Tongue (tissue), 2 donors: Measurements from ENCODE around the gene MOK. TPM values are rescaled to one million over a fixed set of nuclear protein-coding genes. Genes with fewer than 3 reads are reported as not detected.
"Not testable (repeated sequence)": the region's sequence is repeated elsewhere in the genome, so short reads cannot be mapped to it uniquely, and the experiment has no call there.

Source experiments
- DNase-seq: peaks from one replicate; pipeline ENCODE4 v3.0.0-alpha.2; 2015
- total RNA-seq: library from RNA; depleted of rRNA; stranded (reverse); fragments of >200 nt; gene quantifications from one replicate; pipeline ENCODE4 v1.2.3, GENCODE V29; 2014

The MOK gene
- total RNA-seq: 14.2 TPM

DNA sequence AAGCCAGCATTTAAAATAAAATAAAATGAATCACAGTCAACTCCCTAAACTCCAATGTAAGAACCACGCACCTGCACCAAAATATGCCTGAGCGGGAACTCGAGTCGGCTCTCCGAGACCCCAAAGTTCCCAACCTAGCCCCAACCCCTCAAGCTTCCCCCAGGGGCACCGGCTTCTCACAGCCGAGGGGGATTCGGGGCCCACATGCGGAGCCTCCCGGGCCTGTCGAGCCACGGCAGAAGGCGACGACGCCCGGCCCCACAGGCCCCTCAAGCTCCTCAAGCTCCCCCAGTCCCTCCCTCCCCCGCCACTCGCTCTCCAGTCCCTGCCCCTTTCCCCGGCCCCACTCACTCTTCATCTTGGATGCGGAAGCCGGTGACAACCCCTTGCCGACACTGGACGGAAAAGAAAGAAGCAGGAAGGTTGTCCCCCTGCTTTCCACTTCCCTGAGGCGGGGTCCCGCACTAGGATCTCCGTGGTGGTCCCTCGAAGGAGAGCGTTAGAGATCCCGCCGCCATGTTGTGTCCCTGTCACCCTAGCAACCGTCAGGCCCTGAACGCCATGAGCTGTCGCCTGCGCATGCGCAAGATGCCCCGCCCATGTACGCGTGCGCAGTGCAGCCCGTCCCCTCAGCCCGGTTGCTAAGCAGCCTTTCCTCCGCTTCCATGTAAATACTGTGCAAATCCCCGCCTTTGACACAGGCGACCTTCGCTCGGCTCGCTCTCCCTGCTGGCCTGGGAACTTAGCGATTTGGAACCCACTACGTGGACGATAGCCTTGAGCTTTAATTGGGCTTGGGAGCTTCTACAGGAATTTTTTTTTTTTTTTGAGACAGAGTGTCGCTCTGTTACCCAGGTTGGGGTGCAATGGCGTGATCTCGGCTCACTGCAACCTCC is at the start of gene MOK:
Gene MOK (minus strand): TSS at position 554 of the 896 bp plus-strand sequence. CDS start 196 bp downstream, at position 358.
- DNase-seq: peak; percentile 99

DNA sequence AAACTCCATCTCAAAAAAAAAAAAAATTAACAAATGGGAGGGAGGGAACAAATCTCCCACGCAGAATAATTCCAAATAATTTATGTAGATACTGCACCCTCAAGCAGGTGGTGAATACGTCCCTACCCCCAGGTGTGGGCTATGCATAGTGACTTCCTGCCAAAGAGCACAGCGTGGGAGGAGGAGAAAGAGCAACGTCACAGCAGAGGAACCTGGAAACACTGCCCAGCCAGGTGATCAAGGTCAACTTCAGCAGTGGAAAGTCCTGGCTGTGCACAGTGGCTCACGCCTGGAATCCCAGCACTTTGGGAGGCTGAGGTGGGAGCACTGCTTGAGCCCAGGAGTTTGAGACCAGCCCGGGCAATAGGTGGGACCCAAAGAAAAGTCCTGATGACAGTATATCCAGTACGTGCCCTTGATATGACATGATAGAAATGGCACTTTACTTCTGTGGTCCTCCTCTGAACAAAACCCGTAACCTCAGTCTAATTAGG is 48.2 kb upstream of the MOK start:
- DNase-seq: no peak

DNA sequence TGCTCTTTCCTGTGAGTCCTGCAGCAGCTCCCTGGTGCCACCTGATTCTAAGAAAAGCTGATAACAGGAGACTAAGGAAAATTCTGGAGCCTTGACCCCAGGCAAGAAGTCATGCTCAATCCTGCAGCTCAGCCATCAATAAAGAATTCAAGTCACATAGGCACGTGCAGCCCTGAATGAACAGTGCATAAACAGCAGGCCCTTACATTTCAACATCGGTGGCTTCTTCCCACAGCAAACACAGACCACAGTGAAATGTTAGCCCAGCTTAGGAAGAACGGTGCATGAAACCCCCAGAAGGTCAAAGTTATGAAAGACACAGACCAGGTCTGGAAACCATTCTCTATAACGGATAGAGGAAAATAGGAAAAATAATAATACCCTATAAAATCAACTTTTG is 47.2 kb upstream of the MOK start:
- DNase-seq: no peak

- not testable (repeated sequence) for DNase-seq
Measured at GRCh38 chr14:102351593-102351992, 46.6 kb upstream of the MOK start.

DNA sequence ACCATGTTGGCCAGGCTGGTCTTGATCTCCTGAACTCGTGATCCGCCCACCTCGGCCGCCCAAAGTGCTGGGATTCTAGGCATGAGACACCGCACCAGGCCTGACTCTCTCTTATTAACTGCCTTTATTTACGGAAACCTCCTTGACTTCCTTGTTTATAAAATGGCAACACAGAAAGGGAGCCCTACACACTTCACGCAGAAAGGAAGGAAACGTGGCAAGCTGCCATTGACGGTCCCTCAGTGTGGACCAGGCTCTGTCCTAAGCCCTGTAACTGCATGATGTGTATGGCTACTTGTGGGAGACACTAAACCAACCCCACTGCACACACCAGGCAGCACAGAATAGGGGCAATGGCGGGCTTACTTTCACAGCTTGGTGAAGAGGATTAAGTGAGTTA is 46.1 kb upstream of the MOK start:
- DNase-seq: no peak

DNA sequence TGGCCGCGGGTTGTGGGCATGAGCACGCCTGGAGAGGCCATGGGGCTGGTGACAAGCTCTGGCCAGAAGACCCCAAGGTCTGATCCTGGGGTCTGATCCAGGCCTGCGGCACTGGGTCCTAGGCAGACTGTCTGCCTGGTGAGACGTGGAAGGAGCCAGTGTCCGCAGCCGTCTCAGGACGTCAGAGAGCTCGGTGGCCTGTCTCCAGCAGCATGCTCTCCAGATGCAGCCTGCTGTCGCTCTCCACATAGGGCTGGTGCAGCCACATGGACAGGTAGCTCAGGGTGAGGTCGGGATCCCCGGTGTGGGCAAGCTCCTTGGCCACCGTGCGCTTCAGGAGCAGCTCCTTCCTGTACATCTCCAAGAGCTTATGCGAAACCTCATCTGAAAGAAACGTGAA is 43.4 kb upstream of the MOK start:
- DNase-seq: no peak

- DNase-seq: no peak
Measured at GRCh38 chr14:102346645-102347044, 41.7 kb upstream of the MOK start.

GRCh38 chr14:102345232-102345631 is 40.3 kb upstream of the MOK start:
- no peak for DNase-seq

- DNase-seq: no peak
Measured at GRCh38 chr14:102344485-102344884, 39.5 kb upstream of the MOK start.

DNA sequence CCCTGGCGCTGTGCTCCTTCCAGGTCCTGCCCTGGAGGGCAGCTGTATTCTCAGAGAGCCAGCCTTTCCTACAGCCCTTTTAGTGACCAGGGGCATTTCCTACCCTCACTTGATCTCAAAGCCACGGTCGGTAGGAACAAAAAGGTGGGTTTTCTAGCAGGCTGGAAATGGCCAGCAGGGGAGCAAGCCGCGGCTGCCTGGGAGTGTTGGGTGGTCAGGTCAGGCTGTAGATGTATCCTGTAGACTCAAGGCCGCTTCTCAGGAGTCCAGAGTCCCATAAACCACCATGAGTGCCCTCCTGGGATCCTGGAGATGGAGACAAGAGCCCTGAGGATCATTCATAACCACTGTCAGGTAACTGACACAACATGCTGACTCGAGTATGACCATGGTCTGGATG is 39.1 kb upstream of the MOK start:
- no peak for DNase-seq

GRCh38 chr14:102342238-102342637 is 37.3 kb upstream of the MOK start:
- DNase-seq: no peak

- no peak for DNase-seq
Measured at GRCh38 chr14:102341566-102341965, 36.6 kb upstream of the MOK start.

DNA sequence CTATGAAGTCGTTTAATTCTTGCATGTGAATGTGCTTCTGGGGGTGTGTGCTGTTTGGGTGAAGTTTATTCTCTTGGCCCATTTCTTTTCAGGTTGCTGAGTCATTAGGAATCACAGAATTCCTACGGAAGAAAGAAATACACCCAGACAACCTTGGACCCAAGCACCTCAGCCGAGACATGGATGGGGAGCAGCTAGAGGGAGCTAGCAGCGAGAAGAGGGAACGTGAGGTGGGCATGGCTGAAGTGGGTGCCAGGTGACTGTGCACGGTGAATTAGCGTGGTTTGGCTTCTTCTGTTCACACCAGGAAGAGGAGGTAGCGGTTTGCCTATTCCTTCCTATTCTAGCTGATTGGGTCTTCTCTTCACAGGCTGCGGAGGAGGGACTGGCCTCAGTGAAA is 33.8 kb upstream of the MOK start:
- DNase-seq: no peak

GRCh38 chr14:102335163-102335562 is 30.2 kb upstream of the MOK start:
- DNase-seq: no peak

DNA sequence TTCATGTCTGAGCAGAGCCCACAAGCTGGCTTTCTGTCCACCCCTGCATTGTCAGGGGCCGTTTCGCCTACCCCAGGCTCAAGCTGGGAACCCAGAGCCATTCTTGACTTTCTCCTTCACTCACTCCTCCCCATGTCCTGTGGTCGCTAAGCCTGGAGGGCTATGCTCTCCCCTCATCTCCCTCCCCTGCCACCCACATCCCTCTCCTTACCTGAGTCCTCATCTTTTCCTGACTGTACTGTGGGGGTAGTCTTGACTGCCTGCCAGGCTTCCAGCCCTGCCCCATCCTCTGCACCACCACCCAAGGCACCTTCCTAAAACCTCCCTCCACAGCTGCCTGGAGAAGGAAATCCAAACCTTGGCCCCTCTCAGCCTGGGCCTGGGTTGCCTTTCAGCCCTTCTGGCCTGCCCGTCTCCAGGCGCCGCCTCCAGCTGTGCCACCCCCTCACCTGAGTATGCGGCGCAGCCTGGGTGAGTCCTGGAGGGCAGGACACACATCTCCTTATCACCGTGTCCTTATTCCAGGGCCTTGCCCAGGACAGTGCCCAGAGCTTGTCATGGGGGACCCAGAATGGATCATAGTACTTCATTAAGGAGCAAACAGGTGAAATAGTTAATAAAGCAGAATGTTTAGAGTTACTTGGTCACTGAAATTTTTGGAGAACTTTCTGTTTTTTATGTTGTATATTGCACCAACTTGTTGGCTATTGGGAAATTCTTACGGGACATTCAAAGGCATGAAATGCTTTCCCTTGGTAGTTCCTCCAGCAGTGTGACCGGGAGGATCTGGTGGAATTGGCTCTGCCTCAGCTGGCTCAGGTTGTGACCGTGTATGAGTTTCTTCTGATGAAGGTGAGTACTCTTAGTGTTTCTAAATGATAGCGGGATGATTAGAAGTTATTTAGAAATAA is 29.1 kb upstream of the MOK start:
- DNase-seq: no peak

- no peak for DNase-seq
Measured at GRCh38 chr14:102333390-102333789, 28.4 kb upstream of the MOK start.

DNA sequence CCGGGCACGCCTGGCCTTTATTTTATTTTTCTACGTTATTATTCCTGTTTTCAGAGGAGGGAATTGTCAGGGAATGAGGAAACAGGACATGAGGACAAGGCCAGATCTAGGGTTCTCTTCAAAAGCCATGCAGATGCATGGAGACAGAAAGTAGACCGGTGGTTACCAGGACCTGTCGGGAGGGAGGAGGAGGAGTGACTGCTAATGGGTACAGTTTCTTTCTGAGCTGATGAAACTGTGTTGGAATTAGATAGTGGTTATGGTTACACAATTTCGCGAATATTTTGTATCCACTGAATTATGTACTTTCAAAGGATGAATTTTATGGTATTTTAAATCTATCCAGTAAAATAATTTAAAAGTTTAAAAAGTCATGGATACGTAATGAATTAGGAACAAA is 25.8 kb upstream of the MOK start:
- DNase-seq: no peak

DNA sequence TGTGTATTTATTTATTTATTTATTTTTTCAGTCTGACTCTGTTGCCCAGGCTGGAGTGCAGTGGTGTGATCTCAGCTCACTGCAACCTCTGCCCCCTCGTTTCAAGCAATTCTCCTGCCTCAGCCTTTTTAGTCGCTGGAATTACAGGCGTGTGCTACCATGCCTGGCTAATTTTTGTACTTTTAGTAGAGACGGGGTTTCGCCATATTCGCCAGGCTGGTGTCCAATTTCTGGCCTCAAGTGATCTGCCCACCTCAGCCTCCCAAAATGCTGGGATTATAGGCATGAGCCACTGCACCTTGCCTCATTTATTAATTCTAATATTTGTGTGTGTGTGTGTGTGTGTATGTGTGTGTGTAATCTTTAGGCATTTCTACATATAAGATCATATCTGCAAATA is 24.4 kb upstream of the MOK start:
- DNase-seq: not testable (repeated sequence)

- no peak for DNase-seq
Measured at GRCh38 chr14:102326583-102326982, 21.6 kb upstream of the MOK start.

- DNase-seq: no peak
Measured at GRCh38 chr14:102325791-102326345, 20.9 kb upstream of the MOK start.

- peak; percentile 61 for DNase-seq
Measured at GRCh38 chr14:102323102-102323501, 18.1 kb upstream of the MOK start.
